Myocyte (in vitro differentiated cells): ENCODE results near the gene CST9. TPM values are rescaled to one million over a fixed set of nuclear protein-coding genes. Genes with fewer than 3 reads are reported as not detected.
"Not testable (repeated sequence)": the region's sequence is repeated elsewhere in the genome, so short reads cannot be mapped to it uniquely, and the experiment has no call there.

ENCODE experiments used
- DNase-seq: peaks from one replicate; pipeline ENCODE4 v3.0.0-alpha.2; 2012; ENCODE audit warnings: low read depth
- total RNA-seq: library from RNA; depleted of rRNA; stranded (reverse); fragments of >200 nt; gene quantifications from 2 replicates; pipeline ENCODE4 v1.2.3, GENCODE V29; 2014

The CST9 gene
- total RNA-seq, 1 donor from 2014 or later: not detected

GRCh38 chr20:23624324-23624691 lies 18.6 kb upstream of the CST9 start:
- no peak for DNase-seq

- DNase-seq: no peak
Observed at GRCh38 chr20:23623666-23624323, 18.1 kb upstream of the CST9 start.

- peak; percentile 97 for DNase-seq
Observed at GRCh38 chr20:23622839-23623343, 17.2 kb upstream of the CST9 start.

- DNase-seq: not testable (repeated sequence)
Observed at GRCh38 chr20:23622401-23622800, 16.7 kb upstream of the CST9 start.

GRCh38 chr20:23620670-23621386 lies 15.1 kb upstream of the CST9 start:
- not testable (repeated sequence) for DNase-seq

GRCh38 chr20:23614163-23614562 lies 8.4 kb upstream of the CST9 start:
- DNase-seq: no peak

- DNase-seq: no peak
Observed at GRCh38 chr20:23613676-23614075, 8.0 kb upstream of the CST9 start.

- no peak for DNase-seq
Observed at GRCh38 chr20:23612396-23612795, 6.7 kb upstream of the CST9 start.

- DNase-seq: no peak
Observed at GRCh38 chr20:23609486-23610109, 3.9 kb upstream of the CST9 start.

- DNase-seq: no peak
Observed at GRCh38 chr20:23608251-23608846, 2.6 kb upstream of the CST9 start.

GRCh38 chr20:23607497-23608245 lies 2.0 kb upstream of the CST9 start:
- no peak for DNase-seq

- peak; percentile 82 for DNase-seq
Observed at GRCh38 chr20:23606652-23607049, 934 bp upstream of the CST9 start.

GRCh38 chr20:23604306-23604705 lies 1.4 kb downstream of the CST9 start:
- DNase-seq: no peak

GRCh38 chr20:23603321-23603720 lies 2.4 kb downstream of the CST9 start:
- peak; percentile 51 for DNase-seq

- no peak for DNase-seq
Observed at GRCh38 chr20:23602699-23603098, 3.0 kb downstream of the CST9 start.

- no peak for DNase-seq
Observed at GRCh38 chr20:23602241-23602640, 3.5 kb downstream of the CST9 start.

GRCh38 chr20:23601715-23602114 lies 4.0 kb downstream of the CST9 start:
- no peak for DNase-seq

- no peak for DNase-seq
Observed at GRCh38 chr20:23598481-23598880, 7.2 kb downstream of the CST9 start.

- peak; percentile 9 for DNase-seq
Observed at GRCh38 chr20:23596579-23597250, 9.0 kb downstream of the CST9 start.

GRCh38 chr20:23595941-23596340 lies 9.8 kb downstream of the CST9 start:
- no peak for DNase-seq
